ENCODE results near the gene SH3D19. TPM values are rescaled to one million over a fixed set of nuclear protein-coding genes. Genes with fewer than 3 reads are reported as not detected.

The SH3D19 gene
- total RNA-seq, 1 donor from 2014 or later = 25.1 TPM

GRCh38 chr4:151199319-151200190 is 125.8 kb downstream of the SH3D19 start:
- H3K9me3 Mint-ChIP-seq = no peaks in the 10 kb centered on the region
- no peaks in the 10 kb centered on the region for H3K36me3 Mint-ChIP-seq (ENCODE audit: low read depth)
- H3K27me3 Mint-ChIP-seq (ENCODE audit: low read depth) = no peaks in the 10 kb centered on the region
- peaks cover 48% of the 10 kb centered on the region for H3K4me1 Mint-ChIP-seq
- peak overlapping the region; percentile 62 for H3K4me3 Mint-ChIP-seq
- TF ChIP-seq CTCF (conservative IDR thresholded peaks at IDR 0.05) = no peak
- H3K27ac Mint-ChIP-seq (ENCODE audit: unreplicated experiment) = peak overlapping the region; percentile 85
- peak; percentile 20 for DNase-seq (ENCODE audit: low read depth, low spot score)

GRCh38 chr4:151198748-151199147 is 126.7 kb downstream of the SH3D19 start:
- no peak for DNase-seq (ENCODE audit: low read depth, low spot score)
- Mint-ChIP-seq H3K36me3 (ENCODE audit: low read depth) (no peaks in the 10 kb centered on the region), H3K27ac (ENCODE audit: unreplicated experiment) (no peak overlapping the region), H3K4me1 (peaks cover 43% of the 10 kb centered on the region), H3K9me3 (no peaks in the 10 kb centered on the region), H3K4me3 (peak overlapping the region; percentile 36), H3K27me3 (ENCODE audit: low read depth) (no peaks in the 10 kb centered on the region)
- no peak for TF ChIP-seq CTCF (conservative IDR thresholded peaks at IDR 0.05)

GRCh38 chr4:151197247-151197646 is 128.2 kb downstream of the SH3D19 start:
- peaks cover 4% of the 10 kb centered on the region for H3K36me3 Mint-ChIP-seq (ENCODE audit: low read depth)
- no peaks in the 10 kb centered on the region for H3K9me3 Mint-ChIP-seq
- peak overlapping the region; percentile 15 for H3K27ac Mint-ChIP-seq (ENCODE audit: unreplicated experiment)
- no peak for DNase-seq (ENCODE audit: low read depth, low spot score)
- H3K4me3 Mint-ChIP-seq = peak overlapping the region; percentile 11
- TF ChIP-seq CTCF (conservative IDR thresholded peaks at IDR 0.05) = no peak
- H3K27me3 Mint-ChIP-seq (ENCODE audit: low read depth) = no peaks in the 10 kb centered on the region
- H3K4me1 Mint-ChIP-seq = peaks cover 43% of the 10 kb centered on the region

GRCh38 chr4:151195801-151196200 is 129.6 kb downstream of the SH3D19 start:
- H3K36me3 Mint-ChIP-seq (ENCODE audit: low read depth) = peaks cover 14% of the 10 kb centered on the region
- H3K9me3 Mint-ChIP-seq = peaks cover 2% of the 10 kb centered on the region
- no peak for TF ChIP-seq CTCF (conservative IDR thresholded peaks at IDR 0.05)
- DNase-seq (ENCODE audit: low read depth, low spot score) = no peak
- H3K27ac Mint-ChIP-seq (ENCODE audit: unreplicated experiment) = no peak overlapping the region
- peaks cover 41% of the 10 kb centered on the region for H3K4me1 Mint-ChIP-seq
- no peak overlapping the region for H3K4me3 Mint-ChIP-seq
- no peaks in the 10 kb centered on the region for H3K27me3 Mint-ChIP-seq (ENCODE audit: low read depth)

- peaks cover 29% of the 10 kb centered on the region for H3K36me3 Mint-ChIP-seq (ENCODE audit: low read depth)
- peaks cover 17% of the 10 kb centered on the region for H3K4me1 Mint-ChIP-seq
- H3K4me3 Mint-ChIP-seq = no peak overlapping the region
- DNase-seq (ENCODE audit: low read depth, low spot score) = no peak
- H3K27me3 Mint-ChIP-seq (ENCODE audit: low read depth) = no peaks in the 10 kb centered on the region
- TF ChIP-seq CTCF (conservative IDR thresholded peaks at IDR 0.05) = no peak
- H3K27ac Mint-ChIP-seq (ENCODE audit: unreplicated experiment) = no peak overlapping the region
- peaks cover 8% of the 10 kb centered on the region for H3K9me3 Mint-ChIP-seq
These were observed 132.0 kb downstream of the SH3D19 start for GRCh38 chr4:151193414-151193813.
